HTR-8/SVneo (cell line): ENCODE measurements around the gene ADAM30.
A peak's percentile ranks its signal among the peaks of the same experiment; 100 is the strongest.

Source experiments
- DNase-seq: peaks from one replicate; pipeline ENCODE4 v3.0.0; 2011; ENCODE audit warnings: low spot score, mixed read lengths; ENCODE audit not compliant: insufficient read length
- FAIRE-seq: peaks from 2 replicates; lab custom pipeline; 2011; peaks lifted over from hg19 to GRCh38; lab: Jason Lieb, UNC

ADAM30 gene

GRCh38 chr1:119909890-119910596 lies 13.7 kb upstream of the ADAM30 start:
- DNase-seq: no peak
- no peak for FAIRE-seq

DNA sequence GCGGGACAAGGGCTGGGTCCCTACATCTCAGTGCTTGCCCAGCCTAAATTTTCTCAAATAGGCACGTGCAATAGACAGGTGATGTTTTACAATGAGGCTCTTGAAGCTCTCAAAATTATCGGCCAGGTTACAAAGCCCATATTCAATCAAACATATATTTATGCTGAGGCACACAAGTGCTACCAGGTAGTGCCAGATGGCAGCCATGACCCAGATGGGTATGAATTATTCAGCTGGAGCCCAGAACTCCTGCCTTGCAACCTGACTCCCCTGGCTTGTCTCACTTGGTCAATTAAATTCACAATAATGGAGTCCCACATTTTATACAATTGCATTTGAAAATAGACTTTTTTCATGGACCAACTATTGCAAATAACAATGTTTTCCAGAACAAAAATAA lies 12.3 kb upstream of the ADAM30 start:
- DNase-seq (no peak), FAIRE-seq (no peak)

- DNase-seq (no peak), FAIRE-seq (no peak)
Measured at GRCh38 chr1:119906927-119907652, 10.8 kb upstream of the ADAM30 start.

GRCh38 chr1:119903443-119903835 lies 7.1 kb upstream of the ADAM30 start:
- DNase-seq (no peak), FAIRE-seq (no peak)

GRCh38 chr1:119902775-119903442 lies 6.6 kb upstream of the ADAM30 start:
- FAIRE-seq: no peak
- DNase-seq: no peak

DNA sequence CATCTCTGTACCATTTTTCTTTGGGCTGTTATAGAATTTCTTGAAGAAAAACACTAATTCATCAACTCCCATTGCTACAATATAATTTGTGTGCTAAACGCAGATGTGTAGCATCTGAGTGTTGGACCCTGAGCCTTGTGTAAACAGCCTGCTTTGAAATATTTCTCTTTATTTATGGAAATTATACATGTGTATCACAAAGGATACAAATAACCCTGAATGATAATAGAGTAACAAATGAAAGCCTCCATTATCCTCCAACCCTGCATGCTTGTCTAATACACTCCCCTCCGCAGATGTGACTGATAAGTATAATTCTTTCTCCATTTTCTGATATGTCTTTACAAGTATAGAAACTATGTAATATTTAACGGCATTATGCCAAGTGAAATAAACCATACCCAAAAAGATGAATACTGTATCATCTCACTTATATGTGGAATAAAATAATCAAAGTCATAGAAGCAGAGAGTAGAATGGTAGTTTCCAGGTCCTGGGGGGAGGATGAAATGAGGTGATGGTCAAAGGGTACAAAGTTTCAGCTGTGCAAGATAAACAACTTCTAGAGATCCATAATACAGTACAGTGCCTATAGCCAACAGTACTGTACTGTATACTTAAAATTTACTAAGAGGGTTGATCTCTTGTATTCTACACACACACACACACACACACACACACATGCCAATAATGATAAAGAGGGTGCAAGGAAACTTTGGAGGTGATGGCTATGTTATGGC lies 2.8 kb upstream of the ADAM30 start:
- DNase-seq: no peak
- no peak for FAIRE-seq

DNA sequence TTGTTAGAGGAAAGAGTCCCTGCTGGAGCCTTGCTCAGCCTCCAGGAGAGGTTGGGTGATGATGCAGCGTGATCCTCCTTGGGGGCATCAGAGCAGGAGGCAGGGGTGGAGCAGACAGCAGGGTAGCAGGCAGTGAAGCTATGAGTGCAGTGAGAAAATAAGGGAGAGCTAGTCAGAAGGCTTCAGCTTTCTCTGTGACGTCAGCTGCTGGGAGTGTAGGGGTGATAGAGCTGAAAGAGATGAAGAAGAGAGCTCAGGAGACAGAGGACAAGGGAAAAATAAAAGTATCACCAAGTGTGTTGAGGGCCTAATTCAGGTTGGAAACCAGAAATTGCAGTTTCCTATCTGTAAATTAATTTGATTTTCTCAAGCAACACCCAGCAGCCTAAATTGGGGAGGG lies 2.2 kb upstream of the ADAM30 start:
- no peak for FAIRE-seq
- no peak for DNase-seq

GRCh38 chr1:119895102-119895501 lies 1.2 kb downstream of the ADAM30 start:
- FAIRE-seq: no peak
- DNase-seq: no peak

GRCh38 chr1:119893827-119894700 lies 2.3 kb downstream of the ADAM30 start:
- DNase-seq: no peak
- no peak for FAIRE-seq

- FAIRE-seq (no peak), DNase-seq (no peak)
Measured at GRCh38 chr1:119893238-119893791, 3.0 kb downstream of the ADAM30 start.

DNA sequence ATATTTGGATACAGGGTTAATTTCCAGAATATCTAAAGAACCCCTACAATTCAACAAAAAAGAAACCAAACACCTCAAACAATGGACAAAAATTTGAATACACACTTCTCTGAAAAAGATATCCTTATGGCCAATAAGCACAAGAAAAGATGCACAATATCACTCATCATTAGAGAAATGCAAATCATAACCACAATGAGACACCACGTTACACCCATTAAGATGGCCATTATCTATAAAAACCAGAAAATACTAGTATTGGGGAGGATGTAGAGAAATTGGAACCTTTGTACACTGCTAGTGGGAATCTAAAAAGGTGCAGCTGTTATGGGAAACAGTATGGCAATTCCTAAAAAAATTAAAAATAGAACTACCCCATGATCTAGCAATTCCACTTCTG lies 4.9 kb downstream of the ADAM30 start:
- no peak for DNase-seq
- FAIRE-seq: no peak

DNA sequence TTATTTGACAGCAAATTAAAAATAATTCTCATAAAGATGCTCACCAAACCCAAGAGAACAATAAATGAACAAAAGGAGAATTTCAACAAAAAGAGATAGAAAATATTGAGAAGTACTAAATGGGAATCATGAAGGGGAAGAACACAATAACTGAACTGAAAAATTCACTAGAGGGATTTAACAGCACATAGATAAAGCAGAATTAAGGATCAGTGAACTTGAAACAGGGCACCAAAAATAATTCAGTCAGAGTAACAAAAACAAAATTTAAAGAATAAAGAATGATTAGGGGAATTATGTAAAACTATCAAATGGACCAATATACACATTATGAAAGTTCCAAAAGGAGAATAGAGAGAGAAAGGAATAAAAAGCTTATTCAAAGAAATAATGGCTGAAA lies 7.8 kb downstream of the ADAM30 start:
- no peak for FAIRE-seq
- no peak for DNase-seq

- no peak for DNase-seq
- FAIRE-seq: no peak
Measured at GRCh38 chr1:119887427-119887826, 8.9 kb downstream of the ADAM30 start.

- peak; percentile 26 for DNase-seq
- no peak for FAIRE-seq
Measured at GRCh38 chr1:119885903-119886783, 10.2 kb downstream of the ADAM30 start.

GRCh38 chr1:119884711-119885110 lies 11.6 kb downstream of the ADAM30 start:
- DNase-seq (no peak), FAIRE-seq (no peak)

GRCh38 chr1:119883826-119884225 lies 12.5 kb downstream of the ADAM30 start:
- DNase-seq: no peak
- no peak for FAIRE-seq

DNA sequence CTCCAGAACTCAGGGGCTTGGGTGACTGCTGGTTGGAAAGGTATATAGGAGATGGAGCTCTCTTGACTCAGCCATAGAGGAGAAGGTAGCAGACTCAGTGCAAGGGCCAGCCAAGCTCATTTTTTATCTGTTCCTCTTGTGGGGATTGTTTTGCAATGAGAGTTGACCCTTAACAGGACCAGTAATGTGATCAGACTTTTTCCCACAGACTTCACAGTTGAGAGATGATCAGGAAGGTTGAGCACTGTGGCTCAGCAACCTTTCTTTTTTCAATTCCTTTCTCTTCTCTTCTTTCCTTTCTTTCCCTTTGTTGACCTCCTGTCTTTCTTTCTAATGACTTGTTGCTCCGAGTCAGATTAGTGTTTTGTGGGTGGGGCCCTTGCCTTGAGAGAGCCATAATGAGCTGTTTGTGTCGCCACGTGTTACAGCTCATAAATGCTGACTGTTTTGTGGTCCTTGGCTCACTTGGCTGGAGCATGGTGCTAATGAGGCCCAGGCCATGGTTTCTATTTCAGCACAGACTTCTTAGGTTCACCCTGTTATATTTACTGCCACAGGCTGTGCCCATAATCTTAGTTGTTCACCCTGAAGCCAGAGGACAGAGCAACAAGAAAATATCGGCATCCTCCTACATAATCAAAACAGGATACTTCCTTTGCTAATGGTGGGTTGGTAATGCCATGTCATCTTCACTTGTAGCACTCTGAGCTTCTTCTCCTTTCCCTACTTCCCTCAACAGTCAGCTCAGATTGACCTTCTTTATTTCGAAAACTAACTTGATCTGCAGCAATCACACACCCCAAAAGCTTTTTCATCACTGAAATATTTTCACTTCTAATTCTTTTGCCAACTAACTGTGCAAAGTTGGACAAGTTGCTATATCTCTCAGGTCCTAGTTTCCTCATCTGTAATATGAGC lies 13.9 kb downstream of the ADAM30 start:
- no peak for FAIRE-seq
- DNase-seq: no peak
